ENCODE measurements around the gene LMAN2L.

Gene LMAN2L, protein sequence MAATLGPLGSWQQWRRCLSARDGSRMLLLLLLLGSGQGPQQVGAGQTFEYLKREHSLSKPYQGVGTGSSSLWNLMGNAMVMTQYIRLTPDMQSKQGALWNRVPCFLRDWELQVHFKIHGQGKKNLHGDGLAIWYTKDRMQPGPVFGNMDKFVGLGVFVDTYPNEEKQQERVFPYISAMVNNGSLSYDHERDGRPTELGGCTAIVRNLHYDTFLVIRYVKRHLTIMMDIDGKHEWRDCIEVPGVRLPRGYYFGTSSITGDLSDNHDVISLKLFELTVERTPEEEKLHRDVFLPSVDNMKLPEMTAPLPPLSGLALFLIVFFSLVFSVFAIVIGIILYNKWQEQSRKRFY

GRCh38 chr2:96739633-96740428, at the start of gene LMAN2L:
Gene LMAN2L, minus strand, starts transcription at chr2:96740064. Its CDS starts 24 bp downstream, at chr2:96740040.
- peak; percentile 89 to 96 for DNase-seq

- DNase-seq: no peak
These were observed 49.4 kb upstream of the LMAN2L start for GRCh38 chr2:96789245-96789617.

- peak in 1 of 2 experiments; percentile 27 for DNase-seq
These were observed 48.8 kb upstream of the LMAN2L start for GRCh38 chr2:96788442-96789244.

- DNase-seq: no peak
These were observed 47.5 kb upstream of the LMAN2L start for GRCh38 chr2:96787411-96787810.

DNA sequence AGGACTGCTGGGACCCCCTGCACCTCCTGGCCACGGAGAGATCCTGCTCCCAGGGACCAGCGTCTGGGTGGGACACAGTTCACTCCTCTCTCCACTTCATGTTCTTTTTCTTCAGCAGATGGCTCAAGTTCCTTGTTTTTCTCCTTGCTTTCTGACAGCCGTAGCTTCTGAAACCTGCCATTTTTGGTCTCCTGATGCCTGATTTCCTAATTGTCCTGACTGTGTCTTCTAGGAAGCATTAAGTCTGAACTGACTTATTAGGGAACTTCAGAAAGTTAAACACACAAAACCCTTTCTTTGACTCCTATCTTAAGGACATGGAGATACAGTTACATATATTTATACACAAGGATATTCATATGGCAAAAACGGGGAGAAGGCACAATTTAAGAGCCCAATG, 43.5 kb upstream of the LMAN2L start:
- DNase-seq: no peak

GRCh38 chr2:96775160-96775559, 35.3 kb upstream of the LMAN2L start:
- no peak for DNase-seq

DNA sequence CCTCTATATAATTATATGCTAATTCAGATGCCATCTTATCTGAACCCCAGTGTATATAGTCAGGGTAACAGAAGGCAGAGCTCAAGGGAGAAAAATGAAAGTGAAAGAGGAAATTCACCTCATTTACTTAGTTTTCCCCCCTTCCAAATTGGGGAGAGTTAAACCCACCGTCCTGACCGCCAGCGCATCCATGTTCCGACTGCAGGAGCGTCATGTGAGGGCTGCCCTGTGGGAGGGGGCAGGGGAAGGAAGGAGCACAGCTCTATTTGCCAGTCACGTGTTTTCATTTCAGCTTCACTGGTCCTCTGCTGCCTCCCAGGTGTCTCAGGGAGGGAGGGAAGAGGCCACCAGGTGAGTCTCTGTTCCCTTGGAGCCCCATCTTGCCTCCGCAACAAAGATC, 34.1 kb upstream of the LMAN2L start:
- DNase-seq: no peak

DNA sequence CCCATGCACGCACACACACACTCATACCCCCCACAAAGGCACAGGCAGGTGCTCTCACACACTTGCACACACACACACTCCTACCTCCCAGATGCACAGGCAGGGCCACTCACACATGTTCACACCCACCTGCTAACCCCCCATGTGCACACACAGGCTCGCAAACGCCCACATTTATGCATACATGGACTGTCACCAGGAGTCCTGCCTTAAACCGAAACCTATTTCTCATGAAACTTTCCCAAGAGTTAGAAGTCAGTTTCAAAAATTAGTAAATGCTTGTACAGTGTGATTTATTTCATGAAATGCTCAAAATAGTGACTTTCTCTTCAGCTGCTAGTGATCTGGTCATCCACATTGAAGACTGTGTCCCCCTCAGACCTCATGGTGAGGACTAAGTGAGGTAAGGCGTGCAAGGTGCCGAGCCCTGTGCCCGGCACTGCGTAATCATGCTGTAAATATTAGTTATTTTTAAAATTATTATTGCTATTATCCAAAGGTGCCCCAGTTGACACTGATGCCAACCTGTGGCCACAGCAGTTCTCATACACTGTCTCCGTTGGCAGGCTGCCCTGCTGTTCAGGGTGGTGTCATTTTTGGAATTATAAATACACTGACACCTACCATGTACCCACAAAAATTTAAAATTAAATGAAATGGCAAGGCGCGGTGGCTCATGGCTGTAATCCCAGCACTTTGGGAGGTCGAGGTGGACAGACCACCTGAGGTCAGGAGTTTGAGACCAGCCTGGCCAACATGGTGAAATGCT, 33.2 kb upstream of the LMAN2L start:
- DNase-seq: no peak

DNA sequence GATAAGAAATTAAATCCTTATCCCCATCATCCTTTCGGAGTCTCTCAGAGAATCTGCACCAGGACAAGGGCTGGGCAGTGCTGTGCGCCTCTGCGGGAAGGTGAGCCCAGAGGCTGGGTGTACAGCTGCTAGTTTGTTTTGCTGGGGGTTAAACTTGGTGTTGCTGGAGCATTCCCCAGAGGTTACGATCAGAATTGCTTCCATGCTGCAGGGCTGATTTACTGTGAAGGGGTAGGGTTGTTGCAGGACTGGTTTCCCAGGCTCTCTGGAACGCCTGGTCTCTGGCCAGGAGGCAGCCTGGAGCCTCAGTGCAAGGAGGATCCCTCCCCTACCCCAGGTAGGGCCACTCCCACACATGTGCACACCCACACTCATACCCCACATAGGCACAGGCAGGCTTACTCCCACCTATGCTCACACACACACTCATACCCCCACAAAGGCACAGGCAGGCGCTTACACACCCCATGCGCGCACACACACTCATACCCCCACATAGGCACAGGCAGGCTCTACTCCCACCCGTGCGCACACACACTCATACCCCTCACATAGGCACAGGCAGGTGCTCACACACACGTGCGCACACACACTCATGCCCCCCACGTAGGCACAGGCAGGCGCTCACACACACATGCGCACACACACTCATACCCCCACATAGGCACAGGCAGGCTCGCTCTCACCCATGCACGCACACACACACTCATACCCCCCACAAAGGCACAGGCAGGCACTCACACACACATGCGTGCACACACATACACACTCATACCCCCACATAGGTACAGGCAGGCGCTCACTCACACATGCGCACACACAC, 32.1 kb upstream of the LMAN2L start:
- DNase-seq: no peak

GRCh38 chr2:96770442-96771202, 30.8 kb upstream of the LMAN2L start:
- no peak for DNase-seq

DNA sequence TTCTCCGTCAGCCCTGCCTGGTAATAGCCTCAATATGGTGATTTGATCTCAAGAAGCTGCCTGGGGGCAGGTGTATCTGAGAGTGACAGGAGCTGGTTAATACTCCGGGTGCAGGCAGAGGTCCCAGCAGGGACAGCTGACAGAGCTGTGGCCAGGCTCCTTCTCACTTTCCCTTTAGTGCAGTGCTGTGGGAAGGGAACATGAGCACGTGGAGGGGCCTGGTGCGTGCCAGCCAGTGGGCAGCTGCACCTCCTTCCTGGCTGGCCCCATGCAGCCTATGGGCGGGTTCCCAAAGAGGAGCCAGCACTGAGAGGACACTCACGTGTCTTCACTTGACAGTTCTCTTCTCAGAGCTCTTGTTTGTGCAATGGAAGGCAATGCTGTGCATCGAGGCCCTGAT, 29.9 kb upstream of the LMAN2L start:
- DNase-seq: no peak

GRCh38 chr2:96768083-96768561, 28.3 kb upstream of the LMAN2L start:
- no peak for DNase-seq

- no peak for DNase-seq
These were observed 27.4 kb upstream of the LMAN2L start for GRCh38 chr2:96767135-96767871.

DNA sequence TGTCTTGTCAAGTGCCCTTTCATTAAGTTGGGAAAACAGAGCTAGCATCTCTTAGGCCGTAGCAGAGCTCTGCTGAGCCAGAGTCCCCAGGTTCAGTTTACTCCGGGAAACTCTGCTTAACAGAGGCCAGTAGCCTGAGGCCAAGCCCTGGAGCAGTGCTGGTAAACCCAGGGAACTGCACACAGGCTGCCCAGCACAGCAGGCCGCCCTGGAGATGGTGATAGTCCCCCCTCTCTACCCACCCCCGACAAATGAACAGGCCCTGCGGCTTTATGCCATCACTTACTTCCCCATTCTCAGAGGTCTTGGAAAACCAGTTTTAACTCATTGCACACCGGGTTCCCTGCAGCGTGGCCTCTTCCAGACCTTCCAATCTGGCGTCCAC, 24.4 kb upstream of the LMAN2L start:
- no peak for DNase-seq

- DNase-seq: peak in 1 of 2 experiments; percentile 8
These were observed 23.8 kb upstream of the LMAN2L start for GRCh38 chr2:96763511-96764252.

GRCh38 chr2:96762529-96763311, 22.9 kb upstream of the LMAN2L start:
- peak in 1 of 2 experiments; percentile 14 for DNase-seq

GRCh38 chr2:96760986-96761832, 21.3 kb upstream of the LMAN2L start:
- no peak for DNase-seq

All from NCI-H446 (cell line).